ENCODE measurements around the gene S100A4. TPM values are rescaled to one million over a fixed set of nuclear protein-coding genes. Genes with fewer than 3 reads are reported as not detected.

Gene S100A4
- total RNA-seq, 1 experiment from 2014 or later = 384 TPM

- no peak for TF ChIP-seq ZBTB33 (IDR thresholded peaks at IDR 0.05; ENCODE audit: extremely low read depth, insufficient replicate concordance, low read length)
- TF ChIP-seq CBX3 (IDR thresholded peaks at IDR 0.05; ENCODE audit: low read depth) = no peak
- TF ChIP-seq ZFX (IDR thresholded peaks at IDR 0.05) = no peak
- TF ChIP-seq FOSL1 (IDR thresholded peaks at IDR 0.05; ENCODE audit: low read depth) = no peak
These were observed 41.7 kb upstream of the S100A4 start (continued) for GRCh38 chr1:153587314-153587713.

GRCh38 chr1:153586347-153586746, 40.7 kb upstream of the S100A4 start:
- Histone ChIP-seq H3K4me3 (replicated peaks in 1 of 2; ENCODE audit: low read depth in 1 of 2, low read length in 2 of 2) (no peak overlapping the region), H3K9me3 (ENCODE audit: control insufficient read depth in 1 of 2, insufficient read depth in 1 of 2, low read depth in 1 of 2, low read length in 2 of 2) (no peaks in the 10 kb centered on the region), H3K4me1 (ENCODE audit: control insufficient read depth in 1 of 2, insufficient read depth in 2 of 2, low read length in 2 of 2) (peaks cover 0 to 6% of the 10 kb centered on the region in 2 experiments; a peak in 2 of 4 replicates), H4K20me1 (ENCODE audit: insufficient read depth) (no peaks in the 10 kb centered on the region), H3K9ac (ENCODE audit: low read length) (no peak overlapping the region), H3K79me2 (ENCODE audit: insufficient read depth, low read length) (no peaks in the 10 kb centered on the region), H3K4me2 (ENCODE audit: low read length) (no peak overlapping the region), H3K27me3 (ENCODE audit: insufficient read depth, low read length) (no peaks in the 10 kb centered on the region), H2AFZ (ENCODE audit: low read depth, low read length, poor library complexity, severe bottlenecking) (no peak overlapping the region), H3K9me2 (ENCODE audit: insufficient read depth) (no peaks in the 10 kb centered on the region), H3K36me3 (ENCODE audit: control insufficient read depth in 1 of 2, insufficient read depth in 2 of 2, low read length in 2 of 2) (no peaks in the 10 kb centered on the region), H3K27ac (ENCODE audit: low read depth, low read length) (no peak overlapping the region)
- BruUV-seq (replicated peaks) = no TSS peak
- ATAC-seq (no peak), DNase-seq (ENCODE audit: low read depth, low spot score) (no peak)
- intact Hi-C loops (cut with micrococcal nuclease) = no loop called here
- POLR2A ChIA-PET = interaction anchor here (1.0 kb wide), 1 partner anchor 20 kb away, joined by 3 read pairs; no protein-coding TSS in a partner anchor
- CTCF ChIA-PET = interaction anchor here (3.1 kb wide), 1 partner anchor 14 kb away, joined by 9 read pairs; no protein-coding TSS in a partner anchor
- RAD21 ChIA-PET (ENCODE audit: low non-redundant PET in 1 of 2, low total read pairs in 2 of 2, uncharacterized antibody in 2 of 2, unreplicated experiment in 2 of 2) = no interaction called here
- TF ChIP-seq CTCF (IDR thresholded peaks at IDR 0.05 in 2 of 3, conservative IDR thresholded peaks at IDR 0.05 in 1 of 3; ENCODE audit: borderline replicate concordance in 1 of 3, insufficient read depth in 1 of 3, low read depth in 2 of 3, low read length in 2 of 3) (no peak), JUND (IDR thresholded peaks at IDR 0.05) (no peak), POLR2A (IDR thresholded peaks at IDR 0.05; ENCODE audit: borderline replicate concordance, extremely low read depth, insufficient read depth, insufficient read length) (no peak), SP1 (IDR thresholded peaks at IDR 0.05; ENCODE audit: low read depth) (no peak), TCF7L2 (IDR thresholded peaks at IDR 0.05; ENCODE audit: borderline replicate concordance, extremely low read depth, insufficient read depth, insufficient read length) (no peak), ZFX (IDR thresholded peaks at IDR 0.05) (no peak), EZH2 (IDR thresholded peaks at IDR 0.05) (no peak), YY1 (IDR thresholded peaks at IDR 0.05; ENCODE audit: extremely low read depth, insufficient replicate concordance, low read depth, low read length) (no peak), FOSL1 (IDR thresholded peaks at IDR 0.05; ENCODE audit: low read depth) (no peak), SIN3A (IDR thresholded peaks at IDR 0.05; ENCODE audit: low read depth) (no peak), CBX3 (IDR thresholded peaks at IDR 0.05; ENCODE audit: low read depth) (no peak), RAD21 (IDR thresholded peaks at IDR 0.05; ENCODE audit: low read depth) (no peak), POLR2AphosphoS5 (IDR thresholded peaks at IDR 0.05; ENCODE audit: low read depth, low read length) (no peak), EZH2phosphoT487 (IDR thresholded peaks at IDR 0.05; ENCODE audit: borderline replicate concordance) (no peak), ELF1 (IDR thresholded peaks at IDR 0.05; ENCODE audit: borderline replicate concordance, low read depth) (no peak), CEBPB (IDR thresholded peaks at IDR 0.05; ENCODE audit: low read depth) (no peak), SRF (IDR thresholded peaks at IDR 0.05; ENCODE audit: low read depth) (no peak)
- TF ChIP-seq, protein P1, sequence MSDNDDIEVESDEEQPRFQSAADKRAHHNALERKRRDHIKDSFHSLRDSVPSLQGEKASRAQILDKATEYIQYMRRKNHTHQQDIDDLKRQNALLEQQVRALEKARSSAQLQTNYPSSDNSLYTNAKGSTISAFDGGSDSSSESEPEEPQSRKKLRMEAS (IDR thresholded peaks at IDR 0.05) = no peak
- TF ChIP-seq, protein P2, sequence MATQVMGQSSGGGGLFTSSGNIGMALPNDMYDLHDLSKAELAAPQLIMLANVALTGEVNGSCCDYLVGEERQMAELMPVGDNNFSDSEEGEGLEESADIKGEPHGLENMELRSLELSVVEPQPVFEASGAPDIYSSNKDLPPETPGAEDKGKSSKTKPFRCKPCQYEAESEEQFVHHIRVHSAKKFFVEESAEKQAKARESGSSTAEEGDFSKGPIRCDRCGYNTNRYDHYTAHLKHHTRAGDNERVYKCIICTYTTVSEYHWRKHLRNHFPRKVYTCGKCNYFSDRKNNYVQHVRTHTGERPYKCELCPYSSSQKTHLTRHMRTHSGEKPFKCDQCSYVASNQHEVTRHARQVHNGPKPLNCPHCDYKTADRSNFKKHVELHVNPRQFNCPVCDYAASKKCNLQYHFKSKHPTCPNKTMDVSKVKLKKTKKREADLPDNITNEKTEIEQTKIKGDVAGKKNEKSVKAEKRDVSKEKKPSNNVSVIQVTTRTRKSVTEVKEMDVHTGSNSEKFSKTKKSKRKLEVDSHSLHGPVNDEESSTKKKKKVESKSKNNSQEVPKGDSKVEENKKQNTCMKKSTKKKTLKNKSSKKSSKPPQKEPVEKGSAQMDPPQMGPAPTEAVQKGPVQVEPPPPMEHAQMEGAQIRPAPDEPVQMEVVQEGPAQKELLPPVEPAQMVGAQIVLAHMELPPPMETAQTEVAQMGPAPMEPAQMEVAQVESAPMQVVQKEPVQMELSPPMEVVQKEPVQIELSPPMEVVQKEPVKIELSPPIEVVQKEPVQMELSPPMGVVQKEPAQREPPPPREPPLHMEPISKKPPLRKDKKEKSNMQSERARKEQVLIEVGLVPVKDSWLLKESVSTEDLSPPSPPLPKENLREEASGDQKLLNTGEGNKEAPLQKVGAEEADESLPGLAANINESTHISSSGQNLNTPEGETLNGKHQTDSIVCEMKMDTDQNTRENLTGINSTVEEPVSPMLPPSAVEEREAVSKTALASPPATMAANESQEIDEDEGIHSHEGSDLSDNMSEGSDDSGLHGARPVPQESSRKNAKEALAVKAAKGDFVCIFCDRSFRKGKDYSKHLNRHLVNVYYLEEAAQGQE (IDR thresholded peaks at IDR 0.05; ENCODE audit: low read depth) = no peak
